Measurements from ENCODE around the gene CHADL. TPM values are rescaled to one million over a fixed set of nuclear protein-coding genes. Genes with fewer than 3 reads are reported as not detected.

Gene CHADL, protein sequence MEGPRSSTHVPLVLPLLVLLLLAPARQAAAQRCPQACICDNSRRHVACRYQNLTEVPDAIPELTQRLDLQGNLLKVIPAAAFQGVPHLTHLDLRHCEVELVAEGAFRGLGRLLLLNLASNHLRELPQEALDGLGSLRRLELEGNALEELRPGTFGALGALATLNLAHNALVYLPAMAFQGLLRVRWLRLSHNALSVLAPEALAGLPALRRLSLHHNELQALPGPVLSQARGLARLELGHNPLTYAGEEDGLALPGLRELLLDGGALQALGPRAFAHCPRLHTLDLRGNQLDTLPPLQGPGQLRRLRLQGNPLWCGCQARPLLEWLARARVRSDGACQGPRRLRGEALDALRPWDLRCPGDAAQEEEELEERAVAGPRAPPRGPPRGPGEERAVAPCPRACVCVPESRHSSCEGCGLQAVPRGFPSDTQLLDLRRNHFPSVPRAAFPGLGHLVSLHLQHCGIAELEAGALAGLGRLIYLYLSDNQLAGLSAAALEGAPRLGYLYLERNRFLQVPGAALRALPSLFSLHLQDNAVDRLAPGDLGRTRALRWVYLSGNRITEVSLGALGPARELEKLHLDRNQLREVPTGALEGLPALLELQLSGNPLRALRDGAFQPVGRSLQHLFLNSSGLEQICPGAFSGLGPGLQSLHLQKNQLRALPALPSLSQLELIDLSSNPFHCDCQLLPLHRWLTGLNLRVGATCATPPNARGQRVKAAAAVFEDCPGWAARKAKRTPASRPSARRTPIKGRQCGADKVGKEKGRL
- total RNA-seq, result 1.6 and 2.4 TPM in 2 replicates

DNA sequence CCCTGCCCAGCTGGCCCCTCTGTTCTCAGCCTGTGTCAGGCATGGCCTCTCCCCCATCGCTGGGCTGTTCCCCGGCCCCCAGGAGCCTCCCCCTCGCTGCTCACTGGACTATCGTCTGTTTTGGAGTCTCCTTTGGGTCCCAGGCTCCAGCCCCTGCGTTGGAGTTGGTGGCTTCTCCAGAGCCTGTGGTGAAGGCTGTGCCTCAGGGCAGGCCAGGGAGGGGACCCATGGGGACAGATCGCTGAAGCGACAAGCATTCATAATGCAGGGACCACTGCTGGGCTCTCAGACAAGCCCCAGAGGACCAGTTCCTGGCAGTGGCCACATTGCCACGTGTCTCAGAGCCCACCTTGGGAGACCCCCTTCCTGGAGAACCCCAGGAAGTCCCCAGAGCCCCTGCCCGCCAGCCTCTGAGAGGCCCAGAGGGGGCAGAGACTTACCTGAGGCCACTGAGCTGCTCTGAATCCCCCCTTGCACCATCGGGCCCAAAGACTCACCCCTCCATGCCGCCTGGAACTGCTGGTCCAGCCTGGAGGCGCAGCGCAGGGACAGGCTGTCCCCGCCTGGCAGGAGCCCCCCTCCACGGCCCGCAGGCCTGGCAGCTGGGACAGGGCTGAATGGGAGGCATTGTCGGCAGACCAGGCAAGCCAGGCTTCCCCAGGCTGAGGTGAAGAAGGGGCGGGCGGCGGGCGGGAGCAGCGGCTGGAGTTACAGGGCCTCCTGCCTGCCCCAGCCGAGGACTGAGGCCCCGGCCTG is at the start of gene CHADL:
Gene CHADL (minus strand): TSS at position 555 of the 756 bp plus-strand sequence. CDS start 50 bp downstream, at position 505.
- no peak within 1 kb of the TSS for H3K4me3 ChIP-seq (ENCODE audit: low read depth, low read length)
- FAIRE-seq (no peak), DNase-seq (ENCODE audit: low read depth) (no peak)
- peaks cover 2% of the 10 kb centered on the region for H3K36me3 ChIP-seq (ENCODE audit: control insufficient read depth, insufficient read depth, low read length)
- H3K27me3 ChIP-seq (ENCODE audit: control insufficient read depth, insufficient read depth, low read length), result no peaks in the 10 kb centered on the region
- TF ChIP-seq, protein P1, sequence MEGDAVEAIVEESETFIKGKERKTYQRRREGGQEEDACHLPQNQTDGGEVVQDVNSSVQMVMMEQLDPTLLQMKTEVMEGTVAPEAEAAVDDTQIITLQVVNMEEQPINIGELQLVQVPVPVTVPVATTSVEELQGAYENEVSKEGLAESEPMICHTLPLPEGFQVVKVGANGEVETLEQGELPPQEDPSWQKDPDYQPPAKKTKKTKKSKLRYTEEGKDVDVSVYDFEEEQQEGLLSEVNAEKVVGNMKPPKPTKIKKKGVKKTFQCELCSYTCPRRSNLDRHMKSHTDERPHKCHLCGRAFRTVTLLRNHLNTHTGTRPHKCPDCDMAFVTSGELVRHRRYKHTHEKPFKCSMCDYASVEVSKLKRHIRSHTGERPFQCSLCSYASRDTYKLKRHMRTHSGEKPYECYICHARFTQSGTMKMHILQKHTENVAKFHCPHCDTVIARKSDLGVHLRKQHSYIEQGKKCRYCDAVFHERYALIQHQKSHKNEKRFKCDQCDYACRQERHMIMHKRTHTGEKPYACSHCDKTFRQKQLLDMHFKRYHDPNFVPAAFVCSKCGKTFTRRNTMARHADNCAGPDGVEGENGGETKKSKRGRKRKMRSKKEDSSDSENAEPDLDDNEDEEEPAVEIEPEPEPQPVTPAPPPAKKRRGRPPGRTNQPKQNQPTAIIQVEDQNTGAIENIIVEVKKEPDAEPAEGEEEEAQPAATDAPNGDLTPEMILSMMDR (IDR thresholded peaks at IDR 0.05; ENCODE audit: insufficient read depth, low read length, severe bottlenecking), result no peak

DNA sequence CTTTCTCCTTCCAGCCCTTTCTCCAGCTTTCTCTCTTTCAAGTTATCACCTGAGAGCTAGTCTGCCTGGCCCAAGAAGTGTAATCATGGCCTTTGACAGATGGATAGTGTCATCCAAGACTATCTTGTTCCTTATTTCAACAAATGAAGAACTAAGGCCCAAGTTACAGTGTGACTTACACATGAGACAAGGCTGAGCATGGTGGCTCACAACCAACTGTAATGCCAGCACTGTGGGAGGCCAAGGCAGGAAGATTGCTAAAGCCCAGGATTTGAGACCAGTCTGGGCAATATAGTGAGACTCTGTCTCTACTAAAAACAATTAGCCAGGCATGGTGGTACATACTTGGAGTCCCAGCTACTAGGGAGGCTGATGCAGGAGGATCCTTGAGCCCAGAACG is 48.9 kb upstream of the CHADL start:
- Histone ChIP-seq H3K36me3 (ENCODE audit: control insufficient read depth, insufficient read depth, low read length) (peaks cover under 1% of the 10 kb centered on the region), H3K27me3 (ENCODE audit: control insufficient read depth, insufficient read depth, low read length) (no peaks in the 10 kb centered on the region), H3K4me3 (ENCODE audit: low read depth, low read length) (no peak overlapping the region)
- TF ChIP-seq, protein P1 (IDR thresholded peaks at IDR 0.05; ENCODE audit: insufficient read depth, low read length, severe bottlenecking), result no peak
- DNase-seq (ENCODE audit: low read depth), result no peak
- FAIRE-seq, result no peak

DNA sequence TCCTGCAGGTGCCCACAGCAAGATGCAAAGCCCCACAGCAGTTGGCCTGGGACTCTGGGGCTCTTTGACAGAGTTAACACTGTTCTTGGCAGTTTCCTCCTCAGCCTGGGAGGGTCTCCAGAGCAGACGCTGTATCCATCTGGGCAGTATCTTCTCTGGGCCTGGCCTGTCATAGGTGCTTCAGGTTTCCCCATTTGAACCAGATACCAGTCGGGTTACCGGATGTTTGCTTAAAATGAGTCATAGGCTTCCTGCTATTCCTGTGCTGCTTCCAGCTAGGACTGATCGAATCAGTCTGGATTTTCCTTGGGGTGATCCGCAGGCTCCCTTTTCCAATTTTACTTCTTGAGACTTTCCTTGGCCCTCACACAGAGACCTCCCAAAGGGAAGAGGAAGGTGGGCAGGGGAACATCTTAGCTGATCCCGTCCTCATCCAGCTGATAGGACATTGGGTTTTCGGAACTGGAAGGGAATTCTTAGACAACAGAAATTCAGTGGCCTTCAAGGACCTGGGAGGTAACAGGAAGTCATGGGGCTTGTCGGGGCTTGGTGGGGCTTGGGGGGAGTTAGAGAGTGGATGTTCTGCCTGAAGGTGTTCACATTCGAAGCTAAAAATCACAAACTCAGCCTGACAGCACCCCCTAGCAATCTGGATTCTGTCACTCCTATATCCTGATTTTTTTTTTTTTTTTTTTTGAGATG is 47.7 kb upstream of the CHADL start:
- Histone ChIP-seq H3K36me3 (ENCODE audit: control insufficient read depth, insufficient read depth, low read length) (peaks cover 5% of the 10 kb centered on the region), H3K4me3 (ENCODE audit: low read depth, low read length) (peak overlapping the region; percentile 17), H3K27me3 (ENCODE audit: control insufficient read depth, insufficient read depth, low read length) (no peaks in the 10 kb centered on the region)
- no peak for FAIRE-seq
- TF ChIP-seq, protein P1 (IDR thresholded peaks at IDR 0.05; ENCODE audit: insufficient read depth, low read length, severe bottlenecking), result no peak
- DNase-seq (ENCODE audit: low read depth), result peak; percentile 94

DNA sequence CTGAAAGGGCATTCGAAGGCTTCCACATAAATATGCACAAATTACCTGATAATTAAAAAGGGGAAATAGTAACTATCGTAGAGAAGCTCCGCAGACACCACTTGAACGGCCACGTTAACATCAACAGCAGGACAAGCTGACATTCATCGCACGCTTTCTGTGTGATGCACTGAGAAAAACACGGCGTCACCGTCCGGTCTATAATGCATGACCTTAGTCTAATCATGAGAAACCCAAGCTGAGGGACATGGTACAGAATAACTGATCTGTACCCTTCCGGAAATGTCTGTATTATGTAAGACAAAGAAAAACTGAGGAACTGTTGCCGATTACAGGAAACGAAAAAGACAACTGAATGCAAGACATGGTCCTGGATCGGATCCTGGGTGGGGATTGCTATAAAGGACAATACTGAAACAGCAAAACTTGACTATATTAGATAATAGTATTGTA is 45.9 kb upstream of the CHADL start:
- DNase-seq (ENCODE audit: low read depth) (no peak), FAIRE-seq (no peak)
- no peaks in the 10 kb centered on the region for H3K27me3 ChIP-seq (ENCODE audit: control insufficient read depth, insufficient read depth, low read length)
- peaks cover 6% of the 10 kb centered on the region for H3K36me3 ChIP-seq (ENCODE audit: control insufficient read depth, insufficient read depth, low read length)
- TF ChIP-seq, protein P1 (IDR thresholded peaks at IDR 0.05; ENCODE audit: insufficient read depth, low read length, severe bottlenecking), result no peak
- peak overlapping the region; percentile 18 for H3K4me3 ChIP-seq (ENCODE audit: low read depth, low read length)
